ENCODE measurements around the gene FKBP15. TPM values are rescaled to one million over a fixed set of nuclear protein-coding genes. Genes with fewer than 3 reads are reported as not detected.

The FKBP15 gene
- total RNA-seq, 1 experiment from 2014 or later: 18.5 TPM

DNA sequence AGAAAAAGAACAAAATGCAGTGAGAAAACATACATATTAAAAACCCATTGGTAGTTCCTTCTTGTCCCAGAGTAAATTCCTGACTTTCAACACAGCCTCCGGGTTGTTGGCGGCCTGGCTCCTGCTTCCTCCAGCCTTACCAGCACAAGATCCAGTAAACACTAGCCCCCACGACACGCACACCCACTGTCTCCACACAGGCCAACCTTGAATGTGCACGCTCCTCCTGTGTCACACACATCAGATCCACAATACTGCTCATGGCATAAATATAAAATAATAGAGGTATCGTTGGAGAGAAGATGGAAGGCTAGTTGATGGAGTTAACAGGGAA, 72.7 kb downstream of the FKBP15 start:
- WGBS (ENCODE audit: extremely low coverage, insufficient read length, low lambda C conversion rate): no CpG with 5 or more reads among the region's 6 CpGs
- Histone ChIP-seq H2BK120ac (ENCODE audit: low read depth, low read length, poor library complexity, severe bottlenecking) (no peak overlapping the region), H3K23ac (ENCODE audit: insufficient read length, low read depth, low read length) (no peak overlapping the region), H4K5ac (ENCODE audit: insufficient read length, low read depth, low read length) (no peak overlapping the region), H3K23me2 (ENCODE audit: insufficient read length, low read depth, low read length, poor library complexity, severe bottlenecking) (peaks cover 3% of the 10 kb centered on the region), H3K27ac (ENCODE audit: insufficient read length, low read depth, low read length) (no peak overlapping the region), H3K14ac (ENCODE audit: insufficient read depth, low read length) (no peak overlapping the region), H3K9ac (ENCODE audit: extremely low read depth, insufficient read length, low read length) (no peak overlapping the region), H2BK12ac (ENCODE audit: insufficient read length, low read depth, low read length) (no peak overlapping the region), H3K4ac (ENCODE audit: low read depth, low read length) (no peak overlapping the region), H3K9me3 (ENCODE audit: control insufficient read depth, low read depth, low read length) (no peaks in the 10 kb centered on the region), H4K91ac (ENCODE audit: insufficient read length, low read depth, low read length) (no peak overlapping the region), H4K20me1 (ENCODE audit: control insufficient read depth, insufficient read depth, insufficient read length) (no peaks in the 10 kb centered on the region), H2AFZ (ENCODE audit: low read length) (no peak overlapping the region), H2BK5ac (ENCODE audit: insufficient read length, low read length) (no peak overlapping the region), H2AK5ac (ENCODE audit: insufficient read length, low read length) (no peak overlapping the region), H2BK15ac (ENCODE audit: low read depth, low read length) (no peak overlapping the region), H3K4me2 (ENCODE audit: insufficient read depth, insufficient read length, low read length) (no peak overlapping the region), H3K56ac (ENCODE audit: insufficient read length, low read depth, low read length) (no peak overlapping the region), H3K79me1 (ENCODE audit: insufficient read depth, low read depth, low read length, poor library complexity, severe bottlenecking) (no peaks in the 10 kb centered on the region), H3K27me3 (ENCODE audit: insufficient read depth, low read length) (peaks cover 2% of the 10 kb centered on the region; the same call in 1 of the 2 replicates), H3K4me1 (ENCODE audit: insufficient read depth, low read length) (no peaks in the 10 kb centered on the region; the same call in 1 of the 2 replicates), H3K18ac (ENCODE audit: insufficient read length, low read depth, low read length) (no peak overlapping the region), H4K8ac (replicated peaks; ENCODE audit: insufficient read length, low read depth, low read length) (no peak overlapping the region), H2BK20ac (ENCODE audit: low read depth, low read length, poor library complexity, severe bottlenecking) (no peak overlapping the region), H3T11ph (ENCODE audit: low read length) (no peak overlapping the region), H3K79me2 (ENCODE audit: insufficient read depth, low read length) (no peaks in the 10 kb centered on the region)
- Mint-ChIP-seq H3K36me3 (ENCODE audit: insufficient read depth in 1 of 3, low read depth in 3 of 3) (no peaks in the 10 kb centered on the region; a peak in 1 of 7 replicates), H3K4me1 (peaks cover 4% of the 10 kb centered on the region in 2 experiments), H3K9me3 (no peaks in the 10 kb centered on the region; a peak in 1 of 5 replicates), H3K4me3 (no peak overlapping the region; a peak in 1 of 5 replicates), H3K27me3 (ENCODE audit: low read depth) (peaks cover 24% of the 10 kb centered on the region), H3K27ac (no peak overlapping the region)
- DNase-seq: no peak
- TF ChIP-seq, protein P1, sequence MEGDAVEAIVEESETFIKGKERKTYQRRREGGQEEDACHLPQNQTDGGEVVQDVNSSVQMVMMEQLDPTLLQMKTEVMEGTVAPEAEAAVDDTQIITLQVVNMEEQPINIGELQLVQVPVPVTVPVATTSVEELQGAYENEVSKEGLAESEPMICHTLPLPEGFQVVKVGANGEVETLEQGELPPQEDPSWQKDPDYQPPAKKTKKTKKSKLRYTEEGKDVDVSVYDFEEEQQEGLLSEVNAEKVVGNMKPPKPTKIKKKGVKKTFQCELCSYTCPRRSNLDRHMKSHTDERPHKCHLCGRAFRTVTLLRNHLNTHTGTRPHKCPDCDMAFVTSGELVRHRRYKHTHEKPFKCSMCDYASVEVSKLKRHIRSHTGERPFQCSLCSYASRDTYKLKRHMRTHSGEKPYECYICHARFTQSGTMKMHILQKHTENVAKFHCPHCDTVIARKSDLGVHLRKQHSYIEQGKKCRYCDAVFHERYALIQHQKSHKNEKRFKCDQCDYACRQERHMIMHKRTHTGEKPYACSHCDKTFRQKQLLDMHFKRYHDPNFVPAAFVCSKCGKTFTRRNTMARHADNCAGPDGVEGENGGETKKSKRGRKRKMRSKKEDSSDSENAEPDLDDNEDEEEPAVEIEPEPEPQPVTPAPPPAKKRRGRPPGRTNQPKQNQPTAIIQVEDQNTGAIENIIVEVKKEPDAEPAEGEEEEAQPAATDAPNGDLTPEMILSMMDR (conservative IDR thresholded peaks at IDR 0.05): no peak
